HFFc6 (cell line): Measurements from ENCODE around the gene COPZ1. TPM values are rescaled to one million over a fixed set of nuclear protein-coding genes. Genes with fewer than 3 reads are reported as not detected.

ENCODE experiments used
- DNase-seq: peaks from one replicate; pipeline ENCODE4 v3.0.0-alpha.2; 2018
- H3K27ac Mint-ChIP-seq: 2 replicates; pipeline ENCODE4 v1.8.0; 2020; ENCODE audit warnings: mild to moderate bottlenecking, mixed read lengths
- H3K27me3 Mint-ChIP-seq: 2 replicates; pipeline ENCODE4 v1.8.0; 2021; ENCODE audit warnings: mild to moderate bottlenecking, moderate library complexity, mixed read lengths; ENCODE audit not compliant: insufficient read depth
- H3K36me3 Mint-ChIP-seq: 2 replicates; pipeline ENCODE4 v1.8.0; 2021; ENCODE audit warnings: low read depth, mixed read lengths
- H3K4me1 Mint-ChIP-seq: 2 replicates; pipeline ENCODE4 v1.8.0; 2020; ENCODE audit warnings: low read depth, mixed read lengths
- H3K4me3 Mint-ChIP-seq: 2 replicates; pipeline ENCODE4 v1.8.0; 2020; ENCODE audit warnings: mild to moderate bottlenecking, moderate library complexity, mixed read lengths
- H3K9me3 Mint-ChIP-seq: 2 replicates; pipeline ENCODE4 v1.8.0; 2020; ENCODE audit warnings: mild to moderate bottlenecking, mixed read lengths
- CTCF ChIP-seq: fragments of 200-600 bp; sonication (generic); IDR thresholded peaks from 2 replicates; pipeline ENCODE4 v1.5.0; 2021; ENCODE audit warnings: antibody characterized with exemption, mild to moderate bottlenecking
- long read RNA-seq: library from polyadenylated mRNA; unstranded; transcript quantifications from one replicate; pipeline ENCODE4 v2.0.0, GENCODE V29; 2019
- total RNA-seq, 6 experiments: library from RNA; stranded (reverse); fragmentation: NEBNext Ultra II Directional; extraction: Animal tissue kit (Norgen Biotek cat#: 25700); gene quantifications; 2 replicates in 1 of 6; 3 replicates in 5 of 6; pipeline ENCODE4 v1.2.3, GENCODE V29; 2021

Gene COPZ1
- total RNA-seq, result 100 to 1,000 TPM; 178 to 225 (median 200) TPM
- long read RNA-seq, transcript COPZ1-201 (9 exons, 1,897 nt), result major isoform, 206 of 241 reads
- long read RNA-seq, transcript COPZ1-202 (8 exons, 880 nt), result minor isoform, 6 of 241 reads
- long read RNA-seq, partial matches to known transcripts, result 26 of 241 reads
- long read RNA-seq, other reads (novel, unspliced or antisense), result 1 of 241 reads

GRCh38 chr12:54324617-54325441 is at the start of gene COPZ1:
Gene COPZ1 (plus strand): TSS chr12:54325131. CDS start chr12:54325164, 33 bp downstream.
- H3K36me3 Mint-ChIP-seq, result peaks cover 13% of the 10 kb centered on the region
- peak within 1 kb of the TSS; percentile 97 for H3K4me3 Mint-ChIP-seq
- H3K27ac Mint-ChIP-seq, result peak within 1 kb of the TSS; percentile 99
- no peaks in the 10 kb centered on the region for H3K9me3 Mint-ChIP-seq
- DNase-seq, result peak; percentile 100
- peak; percentile 89 for TF ChIP-seq CTCF
- H3K27me3 Mint-ChIP-seq, result no peaks in the 10 kb centered on the region; the same call in 1 of the 2 replicates
- H3K4me1 Mint-ChIP-seq, result peaks cover 38% of the 10 kb centered on the region

- peak overlapping the region; percentile 45 for H3K27ac Mint-ChIP-seq
- DNase-seq, result no peak
- H3K27me3 Mint-ChIP-seq, result no peaks in the 10 kb centered on the region; the same call in 1 of the 2 replicates
- no peaks in the 10 kb centered on the region for H3K9me3 Mint-ChIP-seq
- peaks cover 21% of the 10 kb centered on the region for H3K4me1 Mint-ChIP-seq
- H3K4me3 Mint-ChIP-seq, result peak overlapping the region; percentile 28; the same call in 1 of the 2 replicates
- no peak for TF ChIP-seq CTCF
- H3K36me3 Mint-ChIP-seq, result peaks cover 7% of the 10 kb centered on the region
These were observed 48.6 kb upstream of the COPZ1 start for GRCh38 chr12:54276368-54276767.

GRCh38 chr12:54277823-54278276 is 47.1 kb upstream of the COPZ1 start:
- peak; percentile 41 for DNase-seq
- Mint-ChIP-seq H3K4me3 (no peak overlapping the region), H3K27ac (no peak overlapping the region), H3K27me3 (peaks cover 2% of the 10 kb centered on the region), H3K36me3 (peaks cover 7% of the 10 kb centered on the region), H3K9me3 (no peaks in the 10 kb centered on the region), H3K4me1 (peaks cover 30% of the 10 kb centered on the region)
- no peak for TF ChIP-seq CTCF

GRCh38 chr12:54279227-54279631 is 45.7 kb upstream of the COPZ1 start:
- Mint-ChIP-seq H3K4me3 (no peak overlapping the region), H3K9me3 (no peaks in the 10 kb centered on the region), H3K36me3 (no peaks in the 10 kb centered on the region; the same call in none of the 2 replicates), H3K27ac (no peak overlapping the region), H3K4me1 (peaks cover 43% of the 10 kb centered on the region), H3K27me3 (peaks cover 3% of the 10 kb centered on the region)
- no peak for TF ChIP-seq CTCF
- no peak for DNase-seq

- peaks cover 50% of the 10 kb centered on the region for H3K4me1 Mint-ChIP-seq
- H3K9me3 Mint-ChIP-seq, result no peaks in the 10 kb centered on the region
- H3K4me3 Mint-ChIP-seq, result no peak within 1 kb of the TSS
- no peaks in the 10 kb centered on the region; the same call in none of the 2 replicates for H3K36me3 Mint-ChIP-seq
- no peak for TF ChIP-seq CTCF
- no peak within 1 kb of the TSS for H3K27ac Mint-ChIP-seq
- peak; percentile 100 for DNase-seq
- peaks cover 3% of the 10 kb centered on the region for H3K27me3 Mint-ChIP-seq
These were observed 45.1 kb upstream of the COPZ1 start, which contains the start of gene CBX5 for GRCh38 chr12:54279632-54280467. Gene CBX5 (minus strand): TSS chr12:54280122. CDS start chr12:54257650, 22,472 bp downstream.
